ENCODE results near the gene FEV.

- TF ChIP-seq POLR2A (IDR thresholded peaks at IDR 0.05; ENCODE audit: low read length) (no peak), GATA1 (IDR thresholded peaks at IDR 0.05; ENCODE audit: low read depth, low read length) (no peak)
Observed at GRCh38 chr2:218984239-218985020, 554 bp downstream of the FEV start.

Data from erythroblast (primary cell).